Heart right ventricle (tissue), 16 donors: Measurements from ENCODE around the gene EDEM2. TPM values are rescaled to one million over a fixed set of nuclear protein-coding genes. Genes with fewer than 3 reads are reported as not detected.

Experiments used
- ATAC-seq, 8 donors: fragments of 200-7000 bp; cut with Tn5 transposase; one replicate each; pipeline ENCODE4 v1.9.1; 2020; ENCODE audit warnings: mild to moderate bottlenecking in 8 of 8, moderate library complexity in 8 of 8, moderate number of reproducible peaks in 1 of 8
- DNase-seq, 2 donors: peaks; one replicate each; pipeline ENCODE4 v3.0.0-alpha.2; 2020
- H3K27ac ChIP-seq, 10 donors: fragments of 200-600 bp; sonication (generic) in 2 of 10; one replicate each; pipeline versions ENCODE4 v1.5.0 to v1.8.0; 2020 to 2022; ENCODE audit warnings: mild to moderate bottlenecking in 3 of 10
- H3K27me3 ChIP-seq, 7 donors: fragments of 200-600 bp; one replicate each; pipeline ENCODE4 v1.8.0; 2021 to 2022; ENCODE audit warnings: mild to moderate bottlenecking in 2 of 7
- H3K36me3 ChIP-seq, 9 donors: fragments of 200-600 bp; sonication (generic) in 1 of 9; one replicate each; pipeline versions ENCODE4 v1.5.0 to v1.8.0; 2020 to 2022; ENCODE audit warnings: mild to moderate bottlenecking in 2 of 9
- H3K4me1 ChIP-seq, 9 donors: fragments of 200-600 bp; sonication (generic) in 1 of 9; one replicate each; pipeline versions ENCODE4 v1.5.0 to v1.8.0; 2020 to 2022; ENCODE audit warnings: mild to moderate bottlenecking in 4 of 9
- H3K4me3 ChIP-seq, 10 donors: fragments of 200-600 bp; sonication (generic) in 2 of 10; one replicate each; pipeline versions ENCODE4 v1.5.0 to v1.8.0; 2020 to 2022; ENCODE audit warnings: mild to moderate bottlenecking in 7 of 10, moderate library complexity in 2 of 10
- H3K9me3 ChIP-seq, 11 donors: fragments of 200-600 bp in 10 of 11; sonication (generic) in 2 of 11; one replicate each; pipeline versions ENCODE4 v1.5.0 to v1.8.0; 2013 to 2022; ENCODE audit warnings: mild to moderate bottlenecking in 2 of 11, control low read depth in 1 of 11, moderate library complexity in 1 of 11
- CTCF ChIP-seq, 9 donors: fragments of 200-600 bp; sonication (generic) in 2 of 9; IDR thresholded peaks; one replicate each; pipeline versions ENCODE4 v1.5.0 to v1.8.0; 2021 to 2022; ENCODE audit warnings: antibody characterized with exemption in 9 of 9, mild to moderate bottlenecking in 5 of 9, moderate library complexity in 1 of 9
- WGBS, 2 donors: extraction: QIAGEN DNeasy Blood & Tissue Kit; methylation state at CpG; one replicate each; pipeline ENCODE4 v1.1.7; 2013; ENCODE audit warnings: inconsistent platforms in 1 of 2; 5-methylcytosine and 5-hydroxymethylcytosine counted together
- intact Hi-C, 10 donors: fragments of 100-400 bp; cut with DNase I; formaldehyde crosslinking; loops; one replicate each; pipeline versions ENCODE4 v1.11.1 to v1.14.2; 2022
- polyA plus RNA-seq, 2 donors: library from polyadenylated mRNA; stranded (reverse); fragments of 200-250 nt; gene quantifications; one replicate each; pipeline ENCODE4 v1.2.3, GENCODE V29; 2013
- total RNA-seq, 10 donors: library from RNA; stranded (reverse); fragmentation: NEBNext Ultra II Directional in 3 of 10; extraction: Animal tissue kit (Norgen Biotek cat#: 25700) in 3 of 10; gene quantifications; one replicate each; pipeline versions ENCODE4 v1.2.1 to v1.2.4, GENCODE V29; 2021 to 2023
- donor health status: Arrhythmogenic right ventricular cardiomyopathy.
- donor health status: ischemic (EF 13 %, LVEDD 7.1; RV severe dilation, severe dysfunction).
- donor health status: healthy with polysubstance abuse.
- donor health status: DM: no; HTN: yes; CAD: no.
- donor health status: DM: no; HTN: no; CAD: no.
- donor health status: ischemic (EF 25% LVEDD 6.9; RV normal size, moderate dysfunction).
- donor health status: ischemic (EF 25% LVEDD 5.7; RV mildly dilated, moderate dysfunction).
- donor health status: healthy.
- donor health status: DM: yes; HTN: yes; CAD: no.
- donor health status: Ischemic cardiomyopathy.
- donor health status: ischemic (EF 35%, LVEDD 5.7; RV mildly dilated, moderate dysfunction).
- donor health status: nonischemic (EF 11% LVEDD 7.7; RV severe dilation, severe dysfunction).
- donor health status: DM: yes; HTN: yes; CAD: no.
- donor health status: PGD.
- donor health status: ischemic (EF 29% LVEDD 5.4; RV normal size, mild dysfunction).
- donor health status: nonischemic (EF 23%, LVEDD 6.1; RV moderate dilation, normal function).

Gene EDEM2
- total and polyA plus RNA-seq, 12 donors: 6.4 to 26.1 (median 11.0) TPM

DNA sequence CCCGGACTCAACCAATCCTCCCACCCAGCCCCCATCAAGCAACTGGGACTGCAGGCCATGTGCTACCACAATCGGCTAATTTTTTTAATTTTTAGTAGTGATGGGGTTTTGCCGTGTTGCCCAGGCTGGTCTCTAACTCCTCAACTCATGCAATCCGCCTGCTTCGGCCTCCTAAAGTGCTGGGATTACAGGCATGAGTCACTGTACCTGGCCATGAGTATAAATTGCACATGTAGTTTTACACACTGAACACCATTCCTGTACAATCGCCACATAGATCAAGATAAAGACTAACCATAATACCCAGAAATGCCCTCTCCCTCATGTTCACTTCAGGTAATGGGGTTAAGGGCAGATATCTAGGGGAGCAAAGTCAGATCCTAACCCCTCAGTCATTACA lies 80.9 kb downstream of the EDEM2 start:
- no peak for TF ChIP-seq CTCF (IDR thresholded peaks at IDR 0.05)
- intact Hi-C loops: no loop called here
- ATAC-seq (no peak), DNase-seq (no peak)
- H3K4me3 ChIP-seq: no peak overlapping the region
- no peaks in the 10 kb centered on the region for H3K27me3 ChIP-seq
- 93 to 95% methylated on average over 6 of the region's 6 CpGs for WGBS, 2 donors
- peaks cover 0 to 37% (median 17%) of the 10 kb centered on the region in 9 donors for H3K4me1 ChIP-seq
- H3K9me3 ChIP-seq: no peaks in the 10 kb centered on the region
- H3K36me3 ChIP-seq: peaks cover 0 to 62% (median 0%) of the 10 kb centered on the region in 9 donors
- H3K27ac ChIP-seq: no peak overlapping the region

Other genes with a start within 250 kb of the EDEM2 start
- 10 to 100 TPM; 20.0 to 33.2 (median 24.7) TPM for gene GSS, start 191.5 kb downstream of the EDEM2 start, total RNA-seq
- 10 to 100 TPM; 30.6 to 60.4 TPM for gene GSS, start 191.5 kb downstream of the EDEM2 start, polyA plus RNA-seq
- 100 to 1,000 TPM; 117 to 318 (median 182) TPM for gene MYH7B, start 191.5 kb downstream of the EDEM2 start, total RNA-seq
- 100 to 1,000 TPM in 1 of 2 donors, 10 to 100 TPM in 1; 22.1 to 962 TPM for gene MYH7B, start 191.5 kb downstream of the EDEM2 start, polyA plus RNA-seq
- 10 to 100 TPM; 32.2 to 46.4 (median 38.5) TPM for gene TRPC4AP, start 54.5 kb downstream of the EDEM2 start, total RNA-seq
- gene TRPC4AP, start 54.5 kb downstream of the EDEM2 start, polyA plus RNA-seq: 10 to 100 TPM; 26.2 to 32.7 TPM
- gene PROCR, start 24.7 kb upstream of the EDEM2 start, total RNA-seq: 10 to 100 TPM in 3 of 10 donors, 1 to 10 TPM in 7; 3.0 to 21.1 (median 6.8) TPM
- gene PROCR, start 24.7 kb upstream of the EDEM2 start, polyA plus RNA-seq: 10 to 100 TPM; 20.5 to 26.7 TPM
- gene MMP24, start 79.4 kb upstream of the EDEM2 start, total RNA-seq: 1 to 10 TPM in 1 of 10 donors, under 1 TPM in 8, not detected in 1; 0.09 to 1.2 (median 0.35) TPM
- gene MMP24, start 79.4 kb upstream of the EDEM2 start, polyA plus RNA-seq: under 1 TPM; 0.09 to 0.22 TPM
- gene MMP24OS, start 130.8 kb upstream of the EDEM2 start, total RNA-seq: 10 to 100 TPM; 36.8 to 62.4 (median 46.1) TPM
- 10 to 100 TPM; 14.4 to 64.1 TPM for gene MMP24OS, start 130.8 kb upstream of the EDEM2 start, polyA plus RNA-seq
- gene EIF6, start 137.4 kb upstream of the EDEM2 start, total RNA-seq: 10 to 100 TPM; 28.2 to 57.5 (median 39.0) TPM
- 100 to 1,000 TPM in 1 of 2 donors, 10 to 100 TPM in 1; 33.4 to 155 TPM for gene EIF6, start 137.4 kb upstream of the EDEM2 start, polyA plus RNA-seq
- gene FAM83C, start 145.1 kb upstream of the EDEM2 start, total RNA-seq: not detected
- gene FAM83C, start 145.1 kb upstream of the EDEM2 start, polyA plus RNA-seq: under 1 TPM in 1 of 2 donors, not detected in 1; 0.03 TPM